ENCODE results near the gene SMAD7.

The SMAD7 gene, protein sequence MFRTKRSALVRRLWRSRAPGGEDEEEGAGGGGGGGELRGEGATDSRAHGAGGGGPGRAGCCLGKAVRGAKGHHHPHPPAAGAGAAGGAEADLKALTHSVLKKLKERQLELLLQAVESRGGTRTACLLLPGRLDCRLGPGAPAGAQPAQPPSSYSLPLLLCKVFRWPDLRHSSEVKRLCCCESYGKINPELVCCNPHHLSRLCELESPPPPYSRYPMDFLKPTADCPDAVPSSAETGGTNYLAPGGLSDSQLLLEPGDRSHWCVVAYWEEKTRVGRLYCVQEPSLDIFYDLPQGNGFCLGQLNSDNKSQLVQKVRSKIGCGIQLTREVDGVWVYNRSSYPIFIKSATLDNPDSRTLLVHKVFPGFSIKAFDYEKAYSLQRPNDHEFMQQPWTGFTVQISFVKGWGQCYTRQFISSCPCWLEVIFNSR

DNA sequence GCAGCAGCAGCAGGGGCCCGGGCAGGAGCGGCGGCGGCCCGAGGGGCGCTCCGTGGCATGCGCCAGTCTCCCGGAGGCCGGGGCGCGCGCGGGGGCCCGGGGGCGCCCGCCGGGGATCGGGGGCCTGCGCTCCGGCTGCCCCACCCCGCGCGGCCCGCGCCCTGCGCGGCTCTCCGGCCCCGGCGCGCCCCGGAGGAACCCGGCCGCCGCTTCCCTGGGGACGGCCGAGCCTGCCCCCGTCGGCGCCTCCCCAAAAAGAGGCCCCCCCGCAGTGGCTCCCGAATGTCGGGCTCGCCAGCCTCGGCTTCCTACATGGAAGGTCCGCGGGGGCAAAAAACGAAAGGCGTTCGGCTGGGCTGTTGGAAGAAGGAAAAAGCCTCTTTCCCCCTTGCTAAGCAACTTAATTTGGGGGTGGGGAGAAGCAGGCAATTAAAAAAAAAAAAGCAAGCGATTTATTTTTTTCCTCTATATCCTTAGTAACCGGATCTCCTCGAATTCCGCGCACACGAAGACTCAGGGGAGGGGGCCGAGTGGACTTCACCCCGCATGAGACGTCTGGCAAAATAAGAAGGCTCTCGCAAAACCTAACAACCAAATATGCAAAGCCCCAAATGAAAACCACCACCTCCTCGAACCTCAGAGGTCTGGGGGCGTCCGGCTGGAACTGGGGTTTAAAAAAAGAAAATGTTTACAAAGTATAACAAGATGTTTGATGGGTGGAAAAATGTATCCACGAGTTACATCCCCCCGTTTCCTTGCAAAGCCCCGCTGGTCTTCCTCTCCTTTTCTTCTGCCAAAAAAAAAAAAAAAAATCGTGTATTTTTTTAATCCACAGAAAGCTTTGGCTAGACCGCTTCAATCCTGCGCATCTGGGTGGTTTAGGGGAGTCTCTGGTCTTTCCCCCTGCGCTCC lies at the start of gene SMAD7:
TSS of gene SMAD7 (minus strand) at position 430 of the 912 bp plus-strand sequence. CDS start 541 bp downstream, outside the sequence.
- peak within 1 kb of the TSS; percentile 94 for H3K27ac ChIP-seq
- no peak for TF ChIP-seq ZFX (IDR thresholded peaks at IDR 0.05; ENCODE audit: borderline replicate concordance)

GRCh38 chr18:48999569-48999968 lies 48.8 kb upstream of the SMAD7 start:
- no peak overlapping the region for H3K27ac ChIP-seq
- TF ChIP-seq, protein P1, sequence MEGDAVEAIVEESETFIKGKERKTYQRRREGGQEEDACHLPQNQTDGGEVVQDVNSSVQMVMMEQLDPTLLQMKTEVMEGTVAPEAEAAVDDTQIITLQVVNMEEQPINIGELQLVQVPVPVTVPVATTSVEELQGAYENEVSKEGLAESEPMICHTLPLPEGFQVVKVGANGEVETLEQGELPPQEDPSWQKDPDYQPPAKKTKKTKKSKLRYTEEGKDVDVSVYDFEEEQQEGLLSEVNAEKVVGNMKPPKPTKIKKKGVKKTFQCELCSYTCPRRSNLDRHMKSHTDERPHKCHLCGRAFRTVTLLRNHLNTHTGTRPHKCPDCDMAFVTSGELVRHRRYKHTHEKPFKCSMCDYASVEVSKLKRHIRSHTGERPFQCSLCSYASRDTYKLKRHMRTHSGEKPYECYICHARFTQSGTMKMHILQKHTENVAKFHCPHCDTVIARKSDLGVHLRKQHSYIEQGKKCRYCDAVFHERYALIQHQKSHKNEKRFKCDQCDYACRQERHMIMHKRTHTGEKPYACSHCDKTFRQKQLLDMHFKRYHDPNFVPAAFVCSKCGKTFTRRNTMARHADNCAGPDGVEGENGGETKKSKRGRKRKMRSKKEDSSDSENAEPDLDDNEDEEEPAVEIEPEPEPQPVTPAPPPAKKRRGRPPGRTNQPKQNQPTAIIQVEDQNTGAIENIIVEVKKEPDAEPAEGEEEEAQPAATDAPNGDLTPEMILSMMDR (IDR thresholded peaks at IDR 0.05): no peak
- no peak for TF ChIP-seq ZFX (IDR thresholded peaks at IDR 0.05; ENCODE audit: borderline replicate concordance)

- TF ChIP-seq, protein P1 (IDR thresholded peaks at IDR 0.05): no peak
- no peak for TF ChIP-seq ZFX (IDR thresholded peaks at IDR 0.05; ENCODE audit: borderline replicate concordance)
- no peak overlapping the region for H3K27ac ChIP-seq
Measured at GRCh38 chr18:48997985-48998831, 47.4 kb upstream of the SMAD7 start.

- H3K27ac ChIP-seq: no peak overlapping the region
- TF ChIP-seq, protein P1 (IDR thresholded peaks at IDR 0.05): no peak
- TF ChIP-seq ZFX (IDR thresholded peaks at IDR 0.05; ENCODE audit: borderline replicate concordance): no peak
Measured at GRCh38 chr18:48997681-48997984, 46.9 kb upstream of the SMAD7 start.

GRCh38 chr18:48996901-48997463 lies 46.2 kb upstream of the SMAD7 start:
- TF ChIP-seq, protein P1 (IDR thresholded peaks at IDR 0.05): no peak
- no peak for TF ChIP-seq ZFX (IDR thresholded peaks at IDR 0.05; ENCODE audit: borderline replicate concordance)
- no peak overlapping the region for H3K27ac ChIP-seq

GRCh38 chr18:48996041-48996440 lies 45.3 kb upstream of the SMAD7 start:
- no peak overlapping the region for H3K27ac ChIP-seq
- no peak for TF ChIP-seq ZFX (IDR thresholded peaks at IDR 0.05; ENCODE audit: borderline replicate concordance)
- TF ChIP-seq, protein P1 (IDR thresholded peaks at IDR 0.05): no peak
